ENCODE results near the gene EBF3. TPM values are rescaled to one million over a fixed set of nuclear protein-coding genes. Genes with fewer than 3 reads are reported as not detected.

The EBF3 gene
- total and polyA plus RNA-seq, 2 donors (not counting 3 experiments of a cell fraction or from before 2014, with no cell fraction given), result 0.92 to 2.7 TPM

DNA sequence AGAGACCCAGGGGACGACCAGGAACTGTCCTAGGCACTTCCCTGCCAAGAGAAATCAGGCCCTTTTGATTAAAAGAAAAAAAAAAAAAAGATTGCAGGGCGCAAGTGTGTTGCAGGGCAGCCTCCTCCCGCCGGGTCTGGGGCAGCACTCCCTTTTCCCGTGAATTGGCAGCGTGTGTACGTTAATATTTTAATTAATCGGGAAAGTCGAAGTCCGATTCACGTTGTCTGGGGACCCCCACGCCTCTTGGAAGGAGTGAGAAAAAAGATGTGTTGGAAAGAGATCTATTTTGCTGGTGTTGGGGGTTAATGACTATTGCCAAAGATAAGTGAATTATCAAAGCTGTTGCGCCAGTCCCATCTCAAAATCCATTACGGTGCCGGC, 1.3 kb upstream of the EBF3 start:
- Histone ChIP-seq H2AFZ (ENCODE audit: low read depth, low read length) (no peak overlapping the region), H3K4me2 (ENCODE audit: insufficient read depth, low read length) (no peak overlapping the region), H3K4me1 (ENCODE audit: control insufficient read depth, extremely low read depth, insufficient read depth, low read length) (peaks cover 9% of the 10 kb centered on the region), H3K27ac (ENCODE audit: insufficient read depth, low read depth, low read length) (no peak overlapping the region), H4K20me1 (replicated peaks; ENCODE audit: control insufficient read depth, extremely low read depth, insufficient read depth, low read length) (no peaks in the 10 kb centered on the region), H3K36me3 (ENCODE audit: control insufficient read depth in 2 of 2, extremely low read depth in 1 of 2, insufficient read depth in 2 of 2, low read length in 2 of 2) (no peaks in the 10 kb centered on the region), H3K4me3 (replicated peaks in 1 of 3; ENCODE audit: insufficient read depth in 1 of 3, low read depth in 1 of 3, low read length in 3 of 3) (no peak overlapping the region), H3K9me3 (replicated peaks; ENCODE audit: control insufficient read depth, insufficient read depth, low read length) (no peaks in the 10 kb centered on the region), H3K9me1 (replicated peaks; ENCODE audit: control insufficient read depth, extremely low read depth, insufficient read depth, low read length) (no peaks in the 10 kb centered on the region), H3K9ac (replicated peaks; ENCODE audit: extremely low read depth, insufficient read depth, low read length) (no peak overlapping the region), H3K79me2 (ENCODE audit: control insufficient read depth, insufficient read depth, low read length) (no peaks in the 10 kb centered on the region), H3K27me3 (ENCODE audit: control insufficient read depth in 2 of 2, insufficient read depth in 2 of 2, low read length in 2 of 2) (peaks cover 74 to 89% of the 10 kb centered on the region in 2 experiments)
- dilution Hi-C loops (cut with MboI; ENCODE audit: extremely low pct_ligation_motif_present, low sequenced_read_pairs), result no loop called here
- ChIA-PET CTCF (interaction anchor here (1.5 kb wide), 1 partner anchor 1753 kb away, joined by 3 read pairs; no protein-coding TSS in a partner anchor), POLR2A (no interaction called here)
- DNase-seq (ENCODE audit: low read depth, low spot score), result no peak
- no peak for FAIRE-seq
- TF ChIP-seq, protein P1, sequence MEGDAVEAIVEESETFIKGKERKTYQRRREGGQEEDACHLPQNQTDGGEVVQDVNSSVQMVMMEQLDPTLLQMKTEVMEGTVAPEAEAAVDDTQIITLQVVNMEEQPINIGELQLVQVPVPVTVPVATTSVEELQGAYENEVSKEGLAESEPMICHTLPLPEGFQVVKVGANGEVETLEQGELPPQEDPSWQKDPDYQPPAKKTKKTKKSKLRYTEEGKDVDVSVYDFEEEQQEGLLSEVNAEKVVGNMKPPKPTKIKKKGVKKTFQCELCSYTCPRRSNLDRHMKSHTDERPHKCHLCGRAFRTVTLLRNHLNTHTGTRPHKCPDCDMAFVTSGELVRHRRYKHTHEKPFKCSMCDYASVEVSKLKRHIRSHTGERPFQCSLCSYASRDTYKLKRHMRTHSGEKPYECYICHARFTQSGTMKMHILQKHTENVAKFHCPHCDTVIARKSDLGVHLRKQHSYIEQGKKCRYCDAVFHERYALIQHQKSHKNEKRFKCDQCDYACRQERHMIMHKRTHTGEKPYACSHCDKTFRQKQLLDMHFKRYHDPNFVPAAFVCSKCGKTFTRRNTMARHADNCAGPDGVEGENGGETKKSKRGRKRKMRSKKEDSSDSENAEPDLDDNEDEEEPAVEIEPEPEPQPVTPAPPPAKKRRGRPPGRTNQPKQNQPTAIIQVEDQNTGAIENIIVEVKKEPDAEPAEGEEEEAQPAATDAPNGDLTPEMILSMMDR (IDR thresholded peaks at IDR 0.05; ENCODE audit: extremely low read depth in 1 of 2, insufficient read depth in 1 of 2, low read depth in 1 of 2, low read length in 2 of 2), result no peak
- TF ChIP-seq MYC (IDR thresholded peaks at IDR 0.05; ENCODE audit: low read depth, low read length), result no peak
- TF ChIP-seq POLR2A (IDR thresholded peaks at IDR 0.05; ENCODE audit: low read depth, low read length), result no peak
- TF ChIP-seq, protein P2, sequence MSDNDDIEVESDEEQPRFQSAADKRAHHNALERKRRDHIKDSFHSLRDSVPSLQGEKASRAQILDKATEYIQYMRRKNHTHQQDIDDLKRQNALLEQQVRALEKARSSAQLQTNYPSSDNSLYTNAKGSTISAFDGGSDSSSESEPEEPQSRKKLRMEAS (IDR thresholded peaks at IDR 0.05; ENCODE audit: insufficient read depth, insufficient read length), result no peak
- no peak for TF ChIP-seq EZH2 (IDR thresholded peaks at IDR 0.05; ENCODE audit: borderline replicate concordance, low read depth, low read length, severe bottlenecking)
- no peak for TF ChIP-seq FOS (IDR thresholded peaks at IDR 0.05; ENCODE audit: borderline replicate concordance, insufficient read depth, low read length)
- TF ChIP-seq POLR2AphosphoS5 (IDR thresholded peaks at IDR 0.05; ENCODE audit: insufficient read depth, low read depth, low read length), result no peak
- BruUV-seq (replicated peaks), result no TSS peak
- intact Hi-C loops (cut with micrococcal nuclease), result loop anchor here (2.0 kb wide), 1 partner anchor 145 kb away; the partner anchor contains the start of gene C10orf143
